ENCODE measurements around the gene ZNF234.

DNA sequence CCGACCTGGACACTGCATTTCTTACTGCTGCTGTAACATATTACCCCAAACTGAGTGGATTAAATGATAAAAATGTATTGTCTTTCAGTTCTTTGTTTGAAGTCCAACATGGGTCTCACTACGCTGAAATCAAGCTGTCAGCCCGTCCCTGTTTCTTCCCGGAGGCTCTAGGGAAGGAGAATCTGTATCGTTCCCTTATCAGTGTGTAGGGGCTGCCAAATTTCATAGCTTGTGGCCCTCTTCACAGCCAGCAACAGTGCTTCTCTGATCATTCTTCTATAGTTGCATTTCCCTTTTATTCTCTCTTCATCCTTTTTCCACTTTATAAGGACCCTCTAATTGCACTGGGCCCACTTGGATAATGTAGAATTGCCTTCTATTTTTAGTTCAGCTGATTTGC, 10.1 kb downstream of the ZNF234 start:
- TF ChIP-seq ZC3H10 (CRISPR knock-in tag; IDR thresholded peaks at IDR 0.05) (no peak), ZFP3 (CRISPR knock-in tag; IDR thresholded peaks at IDR 0.05) (no peak), SNAI2 (CRISPR knock-in tag; IDR thresholded peaks at IDR 0.05) (no peak), BACH2 (CRISPR knock-in tag; IDR thresholded peaks at IDR 0.05; ENCODE audit: borderline replicate concordance) (no peak), PATZ1 (CRISPR knock-in tag; IDR thresholded peaks at IDR 0.05; ENCODE audit: borderline replicate concordance) (no peak)

Data from SK-N-SH treated with all-trans-retinoic acid at 6 μM for 48 hours (cell line).